ENCODE data around the gene CFD.
A peak's percentile ranks its signal among the peaks of the same experiment; 100 is the strongest.
"Not testable (repeated sequence)": the region's sequence is repeated elsewhere in the genome, so short reads cannot be mapped to it uniquely, and the experiment has no call there.

CFD gene

DNA sequence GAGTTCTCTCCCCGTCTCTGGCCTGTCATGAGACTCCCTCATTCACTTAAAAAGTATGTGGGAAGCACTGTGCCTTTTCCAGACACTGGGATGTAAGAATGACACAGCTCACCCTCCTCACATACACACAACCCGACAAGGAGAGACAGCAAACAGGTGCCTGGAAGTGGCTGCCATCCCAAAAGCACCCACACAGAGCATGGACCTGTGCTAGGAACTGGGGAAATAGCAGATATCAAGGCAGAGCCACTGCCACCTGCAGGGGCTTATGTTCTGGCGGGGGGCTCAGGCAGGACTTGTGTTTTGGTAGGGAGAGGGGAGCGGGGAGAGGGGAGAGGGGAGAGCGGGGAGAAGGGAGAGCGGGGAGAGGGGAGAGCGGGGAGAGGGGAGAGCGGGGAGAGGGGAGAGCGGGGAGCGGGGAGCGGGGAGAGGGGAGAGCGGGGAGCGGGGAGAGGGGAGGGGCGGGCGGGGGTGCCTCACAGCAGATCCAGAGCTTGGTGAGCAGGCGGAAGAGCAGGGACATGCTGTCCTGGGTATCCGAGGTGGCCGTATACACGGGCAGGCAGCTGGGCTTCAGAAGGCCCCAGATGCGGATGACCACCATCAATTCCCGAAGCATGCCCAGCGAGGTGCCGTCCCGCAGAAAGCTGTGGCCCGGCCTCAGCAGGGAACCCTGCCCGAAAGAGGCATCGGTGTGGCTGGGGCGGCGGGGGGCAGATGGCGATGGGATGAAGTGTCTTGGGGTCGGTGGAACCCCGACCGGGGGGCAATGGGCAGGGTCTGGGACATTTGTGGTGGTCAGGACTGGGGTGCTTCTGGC lies 12.2 kb downstream of the CFD start:
- DNase-seq (ENCODE audit: low read depth) = no peak

DNA sequence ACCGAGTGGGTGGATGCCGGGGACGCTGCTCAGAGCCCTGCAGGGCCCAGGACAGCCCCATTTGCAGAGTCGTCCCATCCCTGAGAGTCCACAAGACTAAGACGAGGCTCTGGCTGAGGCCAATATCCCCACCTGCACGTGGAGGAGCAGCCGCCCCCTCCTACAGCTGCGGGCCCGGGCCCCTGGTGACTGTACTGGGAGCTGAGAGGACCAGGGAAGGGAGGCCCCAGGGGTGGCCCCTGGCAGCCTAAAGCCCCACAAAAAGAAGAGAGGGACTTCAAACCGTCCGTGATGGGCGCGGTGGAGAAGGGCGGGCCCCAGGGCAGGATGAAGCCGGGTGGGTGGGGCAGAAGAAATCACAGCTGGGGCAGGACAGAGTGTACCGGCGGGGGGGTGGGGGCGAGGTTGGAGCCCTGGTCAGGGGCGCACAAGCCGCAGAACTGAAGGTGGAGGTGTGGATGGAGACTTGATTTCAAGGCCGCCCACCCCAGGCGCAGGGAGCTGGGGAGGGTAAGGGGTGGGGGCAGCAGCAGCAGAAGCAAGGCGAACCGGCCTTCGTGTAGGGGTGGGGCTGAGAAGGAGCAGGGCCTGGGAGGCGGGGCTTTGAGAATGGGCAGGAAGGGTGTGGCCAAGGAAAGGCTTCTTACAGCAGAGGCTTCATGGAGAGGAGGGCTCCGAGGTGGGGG lies 12.9 kb downstream of the CFD start:
- DNase-seq (ENCODE audit: low read depth) = peak; percentile 90

DNA sequence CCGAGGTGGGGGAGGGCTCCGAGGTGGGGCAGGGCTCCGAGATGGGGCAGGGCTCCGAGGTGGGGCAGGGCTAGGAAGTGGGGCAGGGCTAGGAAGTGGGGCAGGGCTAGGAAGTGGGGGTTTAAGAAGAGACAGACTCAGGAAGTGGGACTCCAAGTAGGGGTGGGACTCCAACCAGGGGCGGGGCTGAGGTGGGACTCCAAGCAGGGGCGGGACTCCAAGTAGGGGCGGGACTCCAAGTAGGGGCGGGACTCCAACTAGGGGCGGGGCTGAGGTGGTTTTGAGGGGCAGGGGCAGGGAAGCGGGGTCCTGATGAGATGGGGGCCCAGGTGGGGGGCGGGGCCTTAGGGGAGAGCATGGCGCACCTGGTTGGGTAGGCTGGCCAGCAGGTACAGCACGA lies 13.6 kb downstream of the CFD start:
- DNase-seq (ENCODE audit: low read depth) = peak; percentile 94

DNA sequence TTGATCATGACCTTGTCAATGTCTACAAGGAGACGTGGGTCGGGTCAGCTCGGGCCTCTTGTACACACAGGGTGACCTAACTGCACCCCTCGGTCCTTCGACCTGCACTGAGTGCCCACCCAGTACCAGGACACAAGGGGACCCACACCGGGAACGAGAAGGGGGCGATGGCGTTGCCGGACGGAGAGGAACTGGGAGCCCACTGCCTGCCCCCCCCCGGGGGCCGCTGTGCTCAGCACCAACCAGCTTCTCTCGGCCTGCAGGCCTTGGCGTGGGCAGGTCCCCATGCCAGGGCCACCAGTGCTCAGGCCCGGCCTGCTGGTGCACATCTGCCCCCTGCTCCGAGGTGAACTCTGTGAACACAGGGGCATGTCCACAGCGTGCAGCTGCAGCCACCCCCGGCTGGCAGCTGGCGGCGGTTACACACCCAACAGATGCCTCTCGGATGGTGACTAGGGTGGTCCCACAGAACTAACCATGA lies 14.1 kb downstream of the CFD start:
- no peak for DNase-seq (ENCODE audit: low read depth)

DNA sequence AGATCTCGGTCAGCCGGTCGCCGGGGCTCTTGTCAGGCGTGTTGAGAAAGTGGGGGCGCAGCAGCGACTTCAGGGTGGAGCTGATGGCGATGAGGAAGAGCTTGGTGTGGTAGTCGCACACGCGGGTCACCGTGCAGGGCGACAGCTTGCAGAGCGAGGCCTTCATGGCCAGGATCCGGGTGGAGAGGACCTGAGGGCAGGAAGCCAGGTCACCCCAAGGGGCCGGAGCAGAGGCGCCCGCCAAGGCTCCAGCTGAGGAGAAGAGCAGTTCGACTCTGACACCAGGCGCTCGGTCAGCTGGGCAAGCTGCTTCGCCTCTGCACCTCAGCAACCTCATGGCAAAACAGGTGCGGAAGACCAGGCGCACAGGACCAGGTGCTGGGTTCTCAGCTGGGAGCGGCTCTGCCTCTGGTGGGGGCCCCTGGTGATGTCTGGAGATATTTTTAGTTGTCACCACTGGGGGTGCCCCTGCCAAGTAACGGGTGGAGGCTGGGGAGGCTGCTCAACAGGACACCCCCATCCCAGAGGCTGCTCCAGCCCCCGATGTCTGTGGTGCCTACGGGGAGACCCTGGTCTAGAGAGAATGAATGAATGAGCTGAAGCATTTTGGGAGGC lies 15.9 kb downstream of the CFD start:
- DNase-seq (ENCODE audit: low read depth) = no peak

DNA sequence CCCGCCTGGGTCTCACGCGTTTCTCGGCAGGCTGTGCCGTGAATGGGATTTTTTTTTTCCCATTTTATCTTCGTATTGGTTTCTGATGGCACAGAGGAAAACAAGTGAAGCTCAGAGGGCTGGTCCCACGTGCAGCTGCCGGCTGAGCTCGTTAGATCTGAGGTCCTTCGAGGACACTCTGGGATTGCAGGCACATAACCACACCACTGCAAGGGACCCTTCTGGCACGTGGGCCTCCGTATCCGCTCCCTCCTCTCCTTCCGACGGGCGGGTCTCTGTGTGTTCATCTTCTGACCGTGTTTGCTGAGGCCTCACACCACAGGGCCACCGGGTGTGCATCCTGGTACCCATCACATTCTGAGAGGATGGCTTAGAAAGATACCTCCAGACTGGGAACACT lies 16.6 kb downstream of the CFD start:
- DNase-seq (ENCODE audit: low read depth) = no peak

DNA sequence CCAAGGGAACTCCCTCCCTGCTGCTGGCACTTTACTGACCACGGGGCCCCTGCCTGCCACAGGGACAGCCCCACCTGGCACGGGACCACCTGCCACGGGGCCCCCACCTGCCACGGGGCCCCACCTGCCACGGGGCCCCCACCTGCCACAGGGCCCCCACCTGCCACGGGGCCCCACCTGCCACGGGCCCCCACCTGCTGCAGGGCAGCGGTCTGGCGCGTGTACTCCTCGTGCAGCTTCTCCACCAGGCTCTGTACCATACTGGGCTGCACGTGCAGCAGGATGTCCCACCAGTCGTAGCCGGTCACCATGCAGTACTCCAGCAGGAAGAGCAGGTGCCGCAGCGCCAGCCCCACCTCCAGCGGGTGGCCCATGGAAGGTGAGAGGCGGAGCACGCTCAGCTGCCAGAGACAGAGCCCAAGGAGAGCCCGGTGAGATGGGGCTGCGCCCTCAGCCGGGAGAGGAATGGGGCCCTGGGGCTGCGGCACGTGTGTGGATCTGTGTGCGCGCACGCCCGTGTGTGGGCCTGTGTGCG lies 17.4 kb downstream of the CFD start:
- DNase-seq (ENCODE audit: low read depth) = no peak

DNA sequence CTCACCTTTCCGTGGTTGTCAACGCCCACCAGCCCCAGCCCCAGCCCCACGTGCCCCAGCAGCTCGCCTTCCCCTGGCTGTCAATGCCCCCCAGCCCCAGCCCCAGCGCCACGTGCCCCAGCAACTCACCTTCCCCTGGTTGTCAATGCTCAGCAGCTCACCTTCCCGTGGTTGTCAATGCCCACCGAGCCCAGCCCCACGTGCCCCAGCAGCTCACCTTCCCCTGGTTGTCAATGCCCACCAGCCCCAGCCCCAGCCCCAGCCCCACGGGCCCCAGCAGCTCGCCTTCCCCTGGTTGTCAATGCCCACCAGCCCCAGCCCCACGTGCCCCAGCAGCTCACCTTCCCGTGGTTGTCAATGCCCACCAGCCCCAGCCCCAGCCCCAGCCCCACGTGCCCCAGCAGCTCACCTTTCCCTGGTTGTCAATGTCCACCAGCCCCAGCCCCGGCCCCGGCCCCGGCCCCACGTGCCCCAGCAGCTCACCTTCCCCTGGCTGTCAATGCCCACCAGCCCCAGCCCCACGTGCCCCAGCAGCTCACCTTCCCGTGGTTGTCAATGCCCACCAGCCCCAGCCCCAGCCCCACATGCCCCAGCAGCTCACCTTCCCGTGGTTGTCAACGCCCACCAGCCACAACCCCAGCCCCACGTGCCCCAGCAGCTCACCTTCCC lies 18.7 kb downstream of the CFD start:
- not testable (repeated sequence) for DNase-seq (ENCODE audit: low read depth)

DNA sequence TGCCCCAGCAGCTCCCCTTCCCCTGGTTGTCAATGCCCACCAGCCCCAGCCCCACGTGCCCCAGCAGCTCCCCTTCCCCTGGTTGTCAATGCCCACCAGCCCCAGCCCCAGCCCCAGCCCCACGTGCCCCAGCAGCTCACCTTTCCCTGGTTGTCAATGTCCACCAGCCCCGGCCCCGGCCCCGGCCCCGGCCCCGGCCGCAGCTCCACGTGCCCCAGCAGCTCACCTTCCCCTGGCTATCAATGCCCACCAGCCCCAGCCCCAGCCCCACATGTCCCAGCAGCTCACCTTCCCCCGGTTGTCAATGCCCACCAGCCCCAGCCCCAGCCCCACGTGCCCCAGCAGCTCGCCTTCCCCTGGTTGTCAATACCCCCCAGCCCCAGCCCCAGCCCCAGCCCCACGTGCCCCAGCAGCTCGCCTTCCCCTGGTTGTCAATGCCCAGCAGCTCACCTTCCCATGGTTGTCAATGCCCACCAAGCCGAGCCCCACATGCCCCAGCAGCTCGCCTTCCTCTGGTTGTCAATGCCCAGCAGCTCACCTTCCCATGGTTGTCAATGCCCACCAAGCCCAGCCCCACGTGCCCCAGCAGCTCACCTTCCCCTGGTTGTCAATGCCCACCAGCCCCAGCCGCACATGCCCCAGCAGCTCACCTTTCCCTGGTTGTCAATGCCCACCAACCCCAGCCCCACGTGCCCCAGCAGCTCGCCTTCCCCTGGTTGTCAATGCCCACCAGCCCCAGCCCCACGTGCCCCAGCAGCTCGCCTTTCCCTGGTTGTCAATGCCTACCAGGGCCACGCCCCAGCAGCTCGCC lies 19.5 kb downstream of the CFD start:
- DNase-seq (ENCODE audit: low read depth) = not testable (repeated sequence)

DNA sequence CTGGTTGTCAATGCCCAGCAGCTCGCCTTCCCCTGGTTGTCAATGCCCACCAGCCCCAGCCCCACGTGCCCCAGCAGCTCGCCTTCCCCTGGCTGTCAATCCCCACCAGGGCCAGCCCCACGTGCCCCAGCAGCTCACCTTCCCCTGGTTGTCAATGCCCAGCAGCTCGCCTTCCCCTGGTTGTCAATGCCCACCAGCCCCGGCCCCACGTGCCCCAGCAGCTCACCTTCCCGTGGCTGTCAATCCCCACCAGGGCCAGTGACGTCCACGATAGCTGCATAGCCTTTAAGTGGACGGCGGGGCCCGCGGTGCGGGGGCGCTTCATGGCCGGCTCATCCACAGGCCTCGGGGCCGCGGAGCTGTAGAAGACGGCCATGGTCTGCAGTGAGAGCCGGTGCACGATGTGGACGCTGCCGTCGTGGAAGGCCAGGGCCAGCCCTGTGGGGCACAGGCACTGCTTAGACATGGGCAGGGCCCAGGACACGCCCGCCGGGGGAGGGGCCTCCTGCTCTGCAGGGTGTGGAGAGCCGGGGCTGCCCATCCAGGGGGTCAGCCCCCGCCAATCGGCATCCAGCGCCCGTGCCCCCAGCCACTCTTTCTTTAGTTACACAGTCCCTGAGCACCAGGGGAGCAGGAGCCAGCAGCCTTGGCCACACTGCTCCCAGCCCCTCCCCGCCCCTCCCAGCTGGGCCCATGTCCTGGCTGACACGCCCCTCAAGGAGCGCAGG lies 20.4 kb downstream of the CFD start:
- DNase-seq (ENCODE audit: low read depth) = no peak

DNA sequence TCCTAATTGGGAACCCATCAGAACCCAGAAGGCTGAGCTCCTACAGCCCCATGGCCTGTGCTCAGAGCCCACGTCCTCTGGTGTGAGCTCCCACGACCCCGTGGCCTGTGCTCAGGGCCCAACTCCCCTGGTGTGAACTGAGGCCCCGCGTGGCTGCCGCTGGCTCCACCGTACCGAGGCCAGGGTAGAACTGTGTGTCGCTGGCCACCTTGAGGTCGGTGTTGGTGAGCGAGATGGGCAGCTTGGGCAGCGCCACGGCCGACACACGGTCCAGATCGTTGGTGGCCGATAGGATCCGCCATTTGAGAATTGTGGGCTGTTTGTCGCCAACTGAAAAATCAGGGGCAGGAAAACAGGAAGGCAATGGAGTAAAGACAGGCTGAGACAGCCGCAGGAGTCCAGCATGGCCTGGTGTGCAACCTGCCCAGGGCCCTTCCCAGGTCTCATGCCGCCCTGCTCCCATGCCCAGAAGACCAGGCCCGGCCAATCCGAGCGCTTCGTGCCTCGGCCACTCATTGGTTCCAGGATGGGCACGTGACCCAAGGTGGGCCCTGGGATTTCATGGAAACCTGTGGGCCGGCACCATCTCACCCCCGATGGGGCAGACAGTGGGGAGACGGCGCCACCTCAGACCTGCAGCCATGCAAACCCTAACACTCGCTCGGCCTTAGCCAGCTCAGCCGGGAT lies 22.1 kb downstream of the CFD start:
- DNase-seq (ENCODE audit: low read depth) = no peak

DNA sequence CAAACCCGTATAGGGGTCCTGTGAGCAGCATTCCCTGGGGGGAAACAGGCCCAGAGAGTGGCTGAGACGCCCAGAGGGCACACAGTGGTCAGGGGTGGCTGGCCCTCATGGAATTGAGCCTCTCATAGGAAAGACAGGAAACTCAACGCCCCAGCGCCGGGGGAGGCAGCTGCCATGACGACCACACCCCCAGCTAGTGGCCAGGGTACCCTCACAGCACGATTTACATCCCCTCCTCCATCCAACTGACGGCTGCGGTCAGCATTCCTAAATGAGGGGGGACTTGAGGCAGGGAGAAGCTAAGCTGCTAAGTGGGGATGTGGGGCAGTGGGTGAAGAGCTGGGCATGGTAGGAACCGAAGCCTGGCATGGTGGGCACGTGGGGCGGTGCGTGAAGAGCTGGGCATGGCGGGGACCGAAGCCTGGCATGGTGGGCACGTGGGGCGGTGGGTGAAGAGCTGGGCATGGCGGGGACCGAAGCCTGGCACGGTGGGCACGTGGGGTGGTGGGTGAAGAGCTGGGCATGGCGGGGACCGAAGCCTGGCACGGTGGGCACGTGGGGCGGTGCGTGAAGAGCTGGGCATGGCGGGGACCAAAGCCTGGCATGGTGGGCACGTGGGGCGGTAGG lies 23.5 kb downstream of the CFD start:
- DNase-seq (ENCODE audit: low read depth) = no peak

DNA sequence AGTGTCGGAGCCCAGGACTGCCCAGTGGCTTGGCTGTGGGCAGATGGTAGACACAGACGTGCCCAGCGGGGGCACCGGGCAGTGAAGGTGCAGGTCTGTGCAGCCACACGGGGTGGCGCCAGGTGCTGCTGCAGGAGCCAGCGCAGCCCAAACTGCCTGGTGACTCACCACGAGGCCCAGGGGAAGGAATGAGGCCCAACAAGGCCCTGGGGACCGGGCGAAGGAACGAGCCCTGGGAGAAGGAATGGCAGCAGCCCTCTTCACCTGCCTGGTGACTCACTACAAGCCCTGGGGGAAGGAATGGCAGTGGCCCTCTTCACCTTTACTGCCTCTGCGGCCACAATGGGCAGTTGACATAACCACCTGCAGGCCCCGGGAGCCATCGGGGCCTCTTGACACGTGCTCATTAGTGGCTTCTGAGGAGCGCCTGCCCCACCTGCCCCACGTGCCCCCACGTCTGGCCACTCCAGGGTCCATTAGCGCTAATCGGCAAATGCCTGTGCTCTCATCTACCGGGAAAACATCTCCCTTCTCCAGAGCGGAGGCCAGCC lies 24.3 kb downstream of the CFD start:
- DNase-seq (ENCODE audit: low read depth) = no peak

DNA sequence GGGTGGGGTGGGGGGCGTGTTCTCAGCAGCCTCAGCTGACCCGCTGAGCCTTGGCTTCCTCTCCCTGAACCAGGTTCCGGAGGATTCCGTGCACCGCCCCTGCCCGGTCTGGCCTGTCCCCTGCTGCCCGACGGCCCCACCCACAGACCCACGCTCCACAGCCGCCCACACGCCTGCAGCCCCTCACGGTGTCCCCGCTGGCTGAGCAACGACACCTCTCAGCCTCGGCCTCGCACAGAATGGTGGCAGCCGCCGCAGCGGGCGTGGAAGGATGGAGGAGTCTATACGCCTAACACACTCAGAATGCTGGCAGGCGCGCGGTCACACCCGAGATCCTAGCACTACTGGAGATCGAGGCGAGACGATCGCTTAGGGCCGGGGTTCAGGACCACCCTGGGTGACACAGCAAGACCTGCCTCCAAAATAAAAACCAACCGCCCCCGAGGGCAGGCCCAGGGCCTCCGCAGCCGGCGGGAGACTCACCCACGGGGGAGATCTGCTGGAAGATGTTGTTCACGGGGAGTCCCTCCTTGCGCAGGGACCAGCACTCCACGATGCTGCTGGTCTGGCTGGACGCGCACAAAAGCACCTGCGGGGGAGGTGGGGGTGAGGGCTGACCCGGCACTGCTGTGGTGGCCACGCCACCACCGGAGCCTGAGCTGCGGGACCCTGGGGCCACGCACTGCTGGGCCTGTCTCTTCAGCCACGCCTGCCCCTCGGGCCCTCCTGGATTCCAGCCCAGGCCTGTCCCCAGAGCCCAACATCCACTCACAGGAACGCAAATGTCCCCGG lies 25.2 kb downstream of the CFD start:
- DNase-seq (ENCODE audit: low read depth) = no peak

DNA sequence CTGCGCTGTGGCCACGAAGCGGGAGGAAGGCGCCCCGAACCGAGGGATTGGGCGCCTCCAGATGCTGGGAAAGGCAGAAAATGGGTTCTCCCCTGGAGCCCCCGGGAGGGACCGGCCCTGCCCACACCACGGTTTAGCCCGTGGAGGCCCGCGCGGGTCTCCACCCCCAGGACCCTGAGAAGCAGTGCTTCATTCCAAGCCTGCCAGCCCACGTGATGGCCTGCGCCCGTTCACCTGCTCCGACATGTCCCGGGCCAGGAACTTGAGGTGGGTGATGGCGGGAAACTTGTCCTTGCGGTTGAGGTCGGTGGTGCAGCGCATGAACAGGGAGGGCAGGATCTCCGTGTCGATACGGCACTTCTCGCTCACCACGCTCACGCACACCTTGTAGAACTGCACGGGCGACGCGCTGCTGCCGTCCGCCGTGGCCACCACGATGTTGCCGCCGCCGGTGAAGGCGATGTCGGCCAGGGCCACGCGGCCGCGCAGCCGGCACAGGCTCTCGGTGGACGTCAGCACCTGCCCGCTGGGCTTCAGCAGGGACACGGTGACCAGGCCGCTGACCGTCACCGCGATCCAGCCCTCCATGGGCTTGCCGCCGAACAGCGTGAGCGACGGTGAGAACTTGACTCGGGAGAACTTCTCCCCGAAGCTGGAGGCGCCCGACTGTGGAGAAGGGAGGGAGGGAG lies 26.2 kb downstream of the CFD start:
- no peak for DNase-seq (ENCODE audit: low read depth)

DNA sequence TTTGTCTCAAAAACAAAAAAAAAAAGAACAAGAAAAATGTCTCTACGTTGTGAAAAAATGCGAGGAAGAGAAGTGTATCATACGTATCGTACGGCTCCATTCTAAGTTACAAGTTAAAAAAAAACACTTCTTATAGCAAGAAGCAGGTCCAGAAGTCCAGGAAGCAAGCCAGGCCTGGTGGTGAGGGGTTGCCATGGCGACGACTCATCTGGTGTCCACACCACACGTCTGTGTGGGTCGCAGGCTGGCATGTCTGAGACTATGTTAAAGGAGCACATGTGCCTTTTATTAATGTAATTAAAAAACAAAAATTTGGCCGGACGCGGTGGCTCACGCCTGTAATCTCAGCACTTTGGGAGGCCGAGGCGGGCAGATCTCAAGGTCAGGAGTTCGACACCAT lies 27.6 kb downstream of the CFD start:
- DNase-seq (ENCODE audit: low read depth) = no peak

DNA sequence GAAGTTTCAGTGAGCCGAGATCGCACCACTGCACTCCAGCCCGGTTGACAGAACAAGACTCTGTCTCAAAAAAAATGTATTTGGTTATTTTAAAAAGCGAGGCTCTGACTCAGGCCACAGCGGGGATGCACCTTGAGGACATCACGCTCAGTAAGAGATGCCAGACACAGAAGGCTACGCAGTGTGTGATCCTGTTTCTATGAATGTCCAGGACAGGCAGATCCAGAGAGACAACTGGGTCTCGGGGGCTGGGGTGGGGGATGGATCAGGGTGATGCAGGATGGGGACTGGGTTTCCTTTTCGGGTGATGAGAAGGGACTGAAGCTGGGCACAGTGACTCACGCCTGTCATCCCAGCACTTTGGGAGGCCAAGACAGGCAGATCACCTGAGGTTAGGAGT lies 28.1 kb downstream of the CFD start:
- DNase-seq (ENCODE audit: low read depth) = no peak

Data from CMK (cell line).